Hypothalamus (tissue), 51 donors: ENCODE measurements around the gene MSRB2.
"Not testable (repeated sequence)": the region's sequence is repeated elsewhere in the genome, so short reads cannot be mapped to it uniquely, and the experiment has no call there.

Experiments used
- DNase-seq, 51 donors: peaks; one replicate each; lab custom pipeline; 2025; lab: John Stamatoyannopoulos, UW

The MSRB2 gene

GRCh38 chr10:23095404-23095965, at the start of gene MSRB2:
Gene MSRB2, plus strand, starts transcription at chr10:23095579. Its CDS starts 30 bp downstream, at chr10:23095609.
- DNase-seq = peak; percentile 33 to 96 (median 84)

- no peak for DNase-seq
These were observed 49.4 kb upstream of the MSRB2 start for GRCh38 chr10:23046027-23046426.

GRCh38 chr10:23047201-23048050, 48.0 kb upstream of the MSRB2 start:
- no peak for DNase-seq

- no peak for DNase-seq
These were observed 47.2 kb upstream of the MSRB2 start for GRCh38 chr10:23048191-23048590.

GRCh38 chr10:23051278-23051677, 44.1 kb upstream of the MSRB2 start:
- no peak for DNase-seq

- no peak for DNase-seq
These were observed 43.5 kb upstream of the MSRB2 start for GRCh38 chr10:23051855-23052331.

- peak in 1 of 51 donors; percentile 7 for DNase-seq
These were observed 42.3 kb upstream of the MSRB2 start for GRCh38 chr10:23053036-23053435.

- DNase-seq = no peak
These were observed 39.8 kb upstream of the MSRB2 start for GRCh38 chr10:23055424-23056185.

GRCh38 chr10:23056186-23056579, 39.2 kb upstream of the MSRB2 start:
- no peak for DNase-seq

GRCh38 chr10:23058366-23058765, 37.0 kb upstream of the MSRB2 start:
- DNase-seq = no peak

GRCh38 chr10:23060918-23061317, 34.5 kb upstream of the MSRB2 start:
- no peak for DNase-seq

- peak in 9 of 51 donors; percentile 2 to 30 (median 7) for DNase-seq
These were observed 32.1 kb upstream of the MSRB2 start for GRCh38 chr10:23063045-23063972.

- no peak for DNase-seq
These were observed 31.2 kb upstream of the MSRB2 start for GRCh38 chr10:23063973-23064812.

GRCh38 chr10:23064813-23065114, 30.6 kb upstream of the MSRB2 start:
- DNase-seq = not testable (repeated sequence)

- peak; percentile 7 to 90 (median 69) for DNase-seq
These were observed 30.0 kb upstream of the MSRB2 start for GRCh38 chr10:23065181-23065948.

- DNase-seq = no peak
These were observed 28.0 kb upstream of the MSRB2 start for GRCh38 chr10:23067337-23067736.

GRCh38 chr10:23067939-23068775, 27.2 kb upstream of the MSRB2 start:
- peak in 45 of 51 donors; percentile 6 to 91 (median 57) for DNase-seq
